K562 (cell line): Measurements from ENCODE around the gene A2ML1. TPM values are rescaled to one million over a fixed set of nuclear protein-coding genes. Genes with fewer than 3 reads are reported as not detected.

ENCODE experiments used
- ATAC-seq: fragments of 200-7000 bp; cut with Tn5 transposase; 3 replicates; pipeline ENCODE4 v1.9.1; 2020; ENCODE audit warnings: moderate library complexity
- BruUV-seq: library from RNA; stranded (reverse); fragments of 400-500 nt; replicated peaks from 2 replicates; lab custom pipeline; 2021; lab: Mats Ljungman, UMichigan
- CTCF ChIA-PET: fragments of 300-600 bp; formaldehyde crosslinking; extraction: SDS; loops from one replicate; lab custom pipeline; 2021; ENCODE audit warnings: low intra/inter-chr PET ratio; lab: Yijun Ruan, JAX
- POLR2A ChIA-PET: fragments of 300-600, 350-650 bp; sonication (Branson Sonifier 250); formaldehyde crosslinking; extraction: SDS; loops from one replicate; lab custom pipeline; 2021; ENCODE audit warnings: antibody characterized with exemption, inconsistent platforms; lab: Yijun Ruan, JAX
- DNase-seq, 4 experiments: peaks; one replicate each; pipeline versions ENCODE4 v3.0.0 to v3.0.0-alpha.2; 2011 to 2018; ENCODE audit warnings: low spot score in 3 of 4, mixed read lengths in 3 of 4; ENCODE audit errors: extremely low read depth in 1 of 4
- FAIRE-seq: peaks from 2 replicates; lab custom pipeline; 2011; peaks lifted over from hg19 to GRCh38; lab: Jason Lieb, UNC
- H2AFZ ChIP-seq: 2 replicates; pipeline ENCODE4 v1.6.0; 2011; ENCODE audit warnings: low read depth, low read length, control low read depth, inconsistent platforms
- H3K27ac ChIP-seq: fragments of 200-600 bp; 3 replicates; pipeline ENCODE4 v1.8.0; 2011; ENCODE audit warnings: low read depth, mild to moderate bottlenecking, control low read depth, inconsistent platforms, low read length, moderate library complexity, mixed read lengths; ENCODE audit errors: extremely low read depth
- H3K27me3 ChIP-seq, 2 experiments: fragments of 300-600 bp in 1 of 2; 2 replicates in 1 of 2; 3 replicates in 1 of 2; pipeline versions ENCODE4 v1.6.0 to v1.8.0; 2011; ENCODE audit warnings: inconsistent platforms in 2 of 2, low read length in 2 of 2, mild to moderate bottlenecking in 1 of 2, mixed read lengths in 1 of 2, moderate library complexity in 1 of 2; ENCODE audit not compliant: control insufficient read depth in 2 of 2, insufficient read depth in 2 of 2
- H3K36me3 ChIP-seq: fragments of 300-600 bp; 3 replicates; pipeline ENCODE4 v1.8.0; 2011; ENCODE audit warnings: mild to moderate bottlenecking, low read length, inconsistent platforms; ENCODE audit not compliant: control insufficient read depth, insufficient read depth
- H3K4me1 ChIP-seq, 2 experiments: fragments of 200-600 bp in 1 of 2; replicated peaks in 1 of 2; 2 replicates in 1 of 2; 3 replicates in 1 of 2; pipeline versions ENCODE4 v1.5.1 to v1.8.0; 2011; ENCODE audit warnings: inconsistent platforms in 2 of 2, low read length in 2 of 2, mild to moderate bottlenecking in 1 of 2, mixed read lengths in 1 of 2, moderate library complexity in 1 of 2; ENCODE audit not compliant: control insufficient read depth in 2 of 2, insufficient read depth in 2 of 2
- H3K4me2 ChIP-seq: 2 replicates; pipeline ENCODE4 v1.6.1; 2011; ENCODE audit warnings: low read length, control low read depth, inconsistent platforms, mixed read lengths; ENCODE audit not compliant: insufficient read depth
- H3K4me3 ChIP-seq: fragments of 200-600 bp; sonication (generic), shearing (Covaris generic); 2 replicates; pipeline ENCODE4 v1.5.1; 2016; ENCODE audit warnings: control low read depth, inconsistent platforms
- H3K79me2 ChIP-seq: fragments of 200-600 bp; 3 replicates; pipeline ENCODE4 v1.8.0; 2011; ENCODE audit warnings: low read length, inconsistent platforms; ENCODE audit not compliant: control insufficient read depth, insufficient read depth
- H3K9ac ChIP-seq, 2 experiments: 2 replicates each; pipeline versions ENCODE4 v1.6.0 to v1.6.1; 2011; ENCODE audit warnings: low read depth in 2 of 2, low read length in 2 of 2, control low read depth in 1 of 2, inconsistent platforms in 1 of 2, mild to moderate bottlenecking in 1 of 2, mixed read lengths in 1 of 2; ENCODE audit not compliant: insufficient read depth in 1 of 2
- H3K9me1 ChIP-seq: one replicate; pipeline ENCODE4 v1.6.0; 2011; ENCODE audit warnings: inconsistent platforms, mild to moderate bottlenecking, low read length, moderate library complexity; ENCODE audit not compliant: control insufficient read depth, insufficient read depth
- H3K9me3 ChIP-seq: replicated peaks from 2 replicates; pipeline ENCODE4 v1.5.1; 2011; ENCODE audit warnings: low read depth, low read length, inconsistent platforms; ENCODE audit not compliant: control insufficient read depth, insufficient read depth
- H4K20me1 ChIP-seq: replicated peaks from 2 replicates; pipeline ENCODE4 v1.6.1; 2011; ENCODE audit warnings: low read length, inconsistent platforms, mixed read lengths; ENCODE audit not compliant: control insufficient read depth, insufficient read depth
- ARID1B ChIP-seq: fragments of 450-650 bp; IDR thresholded peaks from 2 replicates; pipeline ENCODE4 v1.6.1; 2016; ENCODE audit warnings: antibody characterized with exemption, mild to moderate bottlenecking, inconsistent platforms
- CHD1 ChIP-seq: fragments of 200-600 bp; sonication (generic); IDR thresholded peaks from one replicate; pipeline ENCODE4 v1.6.1; 2012; ENCODE audit warnings: mild to moderate bottlenecking, moderate library complexity, low read length, inconsistent platforms
- EP300 ChIP-seq: IDR thresholded peaks from 2 replicates; pipeline ENCODE4 v1.6.1; 2012; ENCODE audit warnings: low read length, improper control_type of control experiment
- EP400 ChIP-seq: fragments of 450-650 bp; IDR thresholded peaks from 2 replicates; pipeline ENCODE4 v1.6.1; 2017; ENCODE audit warnings: antibody characterized with exemption, mild to moderate bottlenecking, moderate library complexity
- JUND ChIP-seq, 2 experiments: IDR thresholded peaks; 2 replicates in 1 of 2; 3 replicates in 1 of 2; pipeline ENCODE4 v1.6.1; 2011; ENCODE audit warnings: borderline replicate concordance in 2 of 2, low read depth in 2 of 2, low read length in 2 of 2, improper control_type of control experiment in 1 of 2, missing biosample characterization in 1 of 2, missing genetic modification characterization in 1 of 2, missing genetic modification reagents in 1 of 2
- MEIS2 ChIP-seq: fragments of 450-650 bp; IDR thresholded peaks from 2 replicates; pipeline ENCODE4 v1.6.1; 2014; ENCODE audit warnings: mild to moderate bottlenecking; ENCODE audit not compliant: partially characterized antibody
- NRF1 ChIP-seq, 2 experiments: fragments of 450-650 bp; IDR thresholded peaks in 1 of 2; conservative IDR thresholded peaks in 1 of 2; 2 replicates each; pipeline ENCODE4 v1.6.1; 2014; ENCODE audit warnings: mild to moderate bottlenecking in 2 of 2
- RBM25 ChIP-seq: fragments of 200-400 bp; formaldehyde crosslinking; IDR thresholded peaks from 2 replicates; pipeline ENCODE4 v1.6.1; 2018; ENCODE audit warnings: low read length, low read depth, moderate library complexity; ENCODE audit not compliant: severe bottlenecking
- SMARCA4 ChIP-seq: fragments of 450-650 bp; IDR thresholded peaks from 2 replicates; pipeline ENCODE4 v1.6.1; 2016
- TAL1 ChIP-seq: fragments of 450-650 bp; IDR thresholded peaks from 2 replicates; pipeline ENCODE4 v1.6.1; 2016; ENCODE audit warnings: mild to moderate bottlenecking
- ZFPM2 ChIP-seq: fragments of 250-450 bp; sonication (Bioruptor Pico); IDR thresholded peaks from 2 replicates; pipeline ENCODE4 v1.5.1; 2022; ENCODE audit warnings: mild to moderate bottlenecking
- ZNF354B ChIP-seq: fragments of 250-450 bp; sonication (Bioruptor Pico); IDR thresholded peaks from 2 replicates; pipeline ENCODE4 v1.4.0; 2020
- WGBS: fragments of 100-300 bp; shearing (Covaris generic); methylation state at CpG from one replicate; pipeline ENCODE4 v1.1.6; 2016; ENCODE audit warnings: low coverage, mixed read lengths; ENCODE audit not compliant: insufficient coverage; ENCODE audit errors: missing lambda C conversion rate; 5-methylcytosine and 5-hydroxymethylcytosine counted together
- in situ Hi-C: fragments of 300-500 bp; cut with MboI; formaldehyde crosslinking; loops from 4 replicates; pipeline ENCODE4 v1.15.0; 2018; ENCODE audit warnings: inconsistent platforms, mixed read lengths
- intact Hi-C: fragments of 100-400 bp; cut with micrococcal nuclease; formaldehyde crosslinking; loops from 2 replicates; pipeline ENCODE4 v1.14.2; 2022
- polyA plus RNA-seq, 8 experiments: library from polyadenylated mRNA; depleted of rRNA in 4 of 8; stranded (reverse) in 5 of 8; unstranded in 3 of 8; fragments of >200 nt; fragmentation: Nextera tagmentation in 2 of 8; fragmentation: Illumina TruSeq in 1 of 8; extraction: Ambion mirVana in 2 of 8; extraction: Trizol in 1 of 8; gene quantifications; 2 replicates each; pipeline versions ENCODE4 v1.2.1 to v1.2.3, GENCODE V29; 2011 to 2014; ENCODE audit warnings: inconsistent platforms in 1 of 8, missing spikeins in 1 of 8
- total RNA-seq, 7 experiments: library from RNA; depleted of rRNA in 6 of 7; stranded (reverse); fragments of >200 nt in 6 of 7; fragmentation: Illumina TruSeq in 2 of 7; extraction: Trizol in 2 of 7; gene quantifications; 2 replicates each; pipeline versions ENCODE4 v1.2.1 to v1.2.3, GENCODE V29; 2011 to 2021; ENCODE audit warnings: low replicate concordance in 1 of 7
- TF ChIP-seq, protein P1 (sequence below): fragments of 250-450 bp; sonication (Bioruptor Pico); IDR thresholded peaks from 2 replicates; pipeline ENCODE4 v1.9.0; 2021; ENCODE audit warnings: mild to moderate bottlenecking
- TF ChIP-seq, protein P2 (sequence below): IDR thresholded peaks from 2 replicates; pipeline ENCODE4 v1.6.1; 2016; ENCODE audit warnings: missing genetic modification characterization, missing compliant biosample characterization
- TF ChIP-seq, protein P3 (sequence below), 2 experiments: IDR thresholded peaks in 1 of 2; conservative IDR thresholded peaks in 1 of 2; 2 replicates each; pipeline ENCODE4 v1.6.1; 2016; ENCODE audit warnings: low read depth in 2 of 2, mild to moderate bottlenecking in 1 of 2, missing compliant biosample characterization in 1 of 2, missing genetic modification characterization in 1 of 2, moderate library complexity in 1 of 2
- TF ChIP-seq, protein P4 (sequence below), 2 experiments: fragments of 250-450 bp in 1 of 2; fragments of 450-650 bp in 1 of 2; sonication (Bioruptor Pico) in 1 of 2; IDR thresholded peaks; 2 replicates each; pipeline versions ENCODE4 v1.6.1 to v1.8.0; 2016 to 2021; ENCODE audit warnings: mild to moderate bottlenecking in 2 of 2, moderate library complexity in 2 of 2, missing compliant biosample characterization in 1 of 2, missing genetic modification characterization in 1 of 2

The A2ML1 gene
- total and polyA plus RNA-seq, 9 of the 15 experiments (the other 6 are each of a cell fraction or from before 2014, with no cell fraction given): 0.04 to 0.47 (median 0.13) TPM

DNA sequence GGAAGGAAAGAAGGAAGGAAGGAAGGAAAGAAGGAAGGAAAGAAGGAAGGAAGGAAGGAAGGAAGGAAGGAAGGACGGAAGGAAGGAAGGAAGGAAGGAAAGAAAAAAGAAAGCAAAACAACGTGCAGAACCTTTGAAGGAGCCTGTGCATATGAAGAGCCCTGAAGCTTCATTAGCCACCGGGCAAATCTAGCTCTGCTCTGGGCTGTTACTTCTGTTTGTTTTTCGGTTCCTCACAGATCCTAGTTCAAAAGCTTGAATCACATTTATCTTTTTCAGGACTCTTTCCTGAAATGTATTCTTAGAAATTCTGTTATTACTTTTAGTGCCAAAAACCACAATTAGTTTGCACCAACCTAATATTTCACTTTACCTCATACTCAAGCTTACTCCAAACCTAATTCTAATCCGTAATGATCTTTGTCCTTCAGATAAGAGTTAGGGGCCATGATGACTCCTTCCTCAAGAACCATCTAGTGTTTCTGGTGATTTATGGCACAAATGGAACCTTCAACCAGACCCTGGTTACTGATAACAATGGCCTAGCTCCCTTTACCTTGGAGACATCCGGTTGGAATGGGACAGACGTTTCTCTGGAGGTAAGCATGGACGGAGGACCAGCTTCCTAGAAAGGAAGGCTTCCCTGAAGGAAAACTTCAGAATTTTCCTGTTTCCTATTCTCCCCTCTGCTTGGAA is 18.7 kb downstream of the A2ML1 start:
- Histone ChIP-seq H3K36me3 (no peaks in the 10 kb centered on the region), H3K4me1 (peaks cover 14 to 23% of the 10 kb centered on the region in 2 experiments), H3K27ac (no peak overlapping the region), H3K9me1 (no peaks in the 10 kb centered on the region), H3K9ac (no peak overlapping the region; a peak in 1 of 4 replicates), H4K20me1 (no peaks in the 10 kb centered on the region), H2AFZ (peak overlapping the region; percentile 67), H3K4me3 (no peak overlapping the region), H3K79me2 (no peaks in the 10 kb centered on the region), H3K4me2 (peak overlapping the region; percentile 0; the same call in 1 of the 2 replicates), H3K27me3 (no peaks in the 10 kb centered on the region), H3K9me3 (no peaks in the 10 kb centered on the region)
- ATAC-seq: peak; percentile 57
- intact Hi-C loops (no loop called here), in situ Hi-C loops (no loop called here)
- 3% methylated on average over 7 of the region's 8 CpGs for WGBS
- CTCF ChIA-PET: no interaction called here
- POLR2A ChIA-PET: interaction anchor here (0.7 kb wide), 1 partner anchor 12 kb away, joined by 3 read pairs; no protein-coding TSS in a partner anchor
- peak; percentile 82 for FAIRE-seq
- no TSS peak for BruUV-seq
- DNase-seq: peak in 3 of 4 experiments; percentile 11 to 57 (median 35)
- TF ChIP-seq SMARCA4: peak; percentile 59; the same call in 1 of the 2 replicates
- no peak for TF ChIP-seq RBM25
- TF ChIP-seq JUND (IDR thresholded peaks at IDR 0.05; ENCODE audit: borderline replicate concordance, low read depth, low read length): peak; percentile 11; the same call in 1 of the 2 replicates
- no peak for TF ChIP-seq JUND (tag; IDR thresholded peaks at IDR 0.05; ENCODE audit: borderline replicate concordance, low read depth, low read length)
- no peak for TF ChIP-seq EP400
- no peak for TF ChIP-seq CHD1
- TF ChIP-seq, protein P1, sequence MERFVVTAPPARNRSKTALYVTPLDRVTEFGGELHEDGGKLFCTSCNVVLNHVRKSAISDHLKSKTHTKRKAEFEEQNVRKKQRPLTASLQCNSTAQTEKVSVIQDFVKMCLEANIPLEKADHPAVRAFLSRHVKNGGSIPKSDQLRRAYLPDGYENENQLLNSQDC: no peak
- TF ChIP-seq NRF1 (conservative IDR thresholded peaks at IDR 0.05 in 1 of 2, IDR thresholded peaks at IDR 0.05 in 1 of 2): no peak
- TF ChIP-seq MEIS2: peak; percentile 92
- no peak for TF ChIP-seq ZFPM2 (CRISPR knock-in tag)
- TF ChIP-seq, protein P2, sequence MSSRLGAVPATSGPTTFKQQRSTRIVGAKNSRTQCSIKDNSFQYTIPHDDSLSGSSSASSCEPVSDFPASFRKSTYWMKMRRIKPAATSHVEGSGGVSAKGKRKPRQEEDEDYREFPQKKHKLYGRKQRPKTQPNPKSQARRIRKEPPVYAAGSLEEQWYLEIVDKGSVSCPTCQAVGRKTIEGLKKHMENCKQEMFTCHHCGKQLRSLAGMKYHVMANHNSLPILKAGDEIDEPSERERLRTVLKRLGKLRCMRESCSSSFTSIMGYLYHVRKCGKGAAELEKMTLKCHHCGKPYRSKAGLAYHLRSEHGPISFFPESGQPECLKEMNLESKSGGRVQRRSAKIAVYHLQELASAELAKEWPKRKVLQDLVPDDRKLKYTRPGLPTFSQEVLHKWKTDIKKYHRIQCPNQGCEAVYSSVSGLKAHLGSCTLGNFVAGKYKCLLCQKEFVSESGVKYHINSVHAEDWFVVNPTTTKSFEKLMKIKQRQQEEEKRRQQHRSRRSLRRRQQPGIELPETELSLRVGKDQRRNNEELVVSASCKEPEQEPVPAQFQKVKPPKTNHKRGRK (tag): peak; percentile 52
- TF ChIP-seq ARID1B: peak; percentile 69
- no peak for TF ChIP-seq ZNF354B
- TF ChIP-seq, protein P3, sequence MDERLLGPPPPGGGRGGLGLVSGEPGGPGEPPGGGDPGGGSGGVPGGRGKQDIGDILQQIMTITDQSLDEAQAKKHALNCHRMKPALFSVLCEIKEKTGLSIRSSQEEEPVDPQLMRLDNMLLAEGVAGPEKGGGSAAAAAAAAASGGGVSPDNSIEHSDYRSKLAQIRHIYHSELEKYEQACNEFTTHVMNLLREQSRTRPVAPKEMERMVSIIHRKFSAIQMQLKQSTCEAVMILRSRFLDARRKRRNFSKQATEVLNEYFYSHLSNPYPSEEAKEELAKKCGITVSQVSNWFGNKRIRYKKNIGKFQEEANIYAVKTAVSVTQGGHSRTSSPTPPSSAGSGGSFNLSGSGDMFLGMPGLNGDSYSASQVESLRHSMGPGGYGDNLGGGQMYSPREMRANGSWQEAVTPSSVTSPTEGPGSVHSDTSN (CRISPR knock-in tag; IDR thresholded peaks at IDR 0.05; ENCODE audit: low read depth): no peak
- TF ChIP-seq, protein P3 (tag; conservative IDR thresholded peaks at IDR 0.05; ENCODE audit: low read depth): peak; percentile 74
- TF ChIP-seq TAL1: peak; percentile 21
- TF ChIP-seq, protein P4, sequence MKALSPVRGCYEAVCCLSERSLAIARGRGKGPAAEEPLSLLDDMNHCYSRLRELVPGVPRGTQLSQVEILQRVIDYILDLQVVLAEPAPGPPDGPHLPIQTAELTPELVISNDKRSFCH (CRISPR knock-in tag; IDR thresholded peaks at IDR 0.05): no peak
- TF ChIP-seq, protein P4 (tag; IDR thresholded peaks at IDR 0.05): no peak
- TF ChIP-seq EP300: no peak; the same call in 1 of the 2 replicates
